Fibroblast of lung (primary cell): ENCODE data around the gene WASL. TPM values are rescaled to one million over a fixed set of nuclear protein-coding genes. Genes with fewer than 3 reads are reported as not detected.
A peak's percentile ranks its signal among the peaks of the same experiment; 100 is the strongest.

Experiments
- DNase-seq, 2 donors: peaks; one replicate each; pipeline versions ENCODE4 v3.0.0 to v3.0.0-alpha.2; 2010; ENCODE audit warnings: low read depth in 2 of 2
- H2AFZ ChIP-seq: 2 replicates; pipeline ENCODE4 v1.5.1; 2012; ENCODE audit warnings: low read length, control low read depth, inconsistent platforms
- H3K27ac ChIP-seq: 2 replicates; pipeline ENCODE4 v1.5.1; 2011; ENCODE audit warnings: low read length, control low read depth; ENCODE audit not compliant: insufficient read depth
- H3K27me3 ChIP-seq: 2 replicates; pipeline ENCODE4 v1.5.1; 2011; ENCODE audit warnings: mild to moderate bottlenecking, low read length; ENCODE audit not compliant: control insufficient read depth, insufficient read depth
- H3K36me3 ChIP-seq: 2 replicates; pipeline ENCODE4 v1.5.1; 2011; ENCODE audit warnings: low read length; ENCODE audit not compliant: control insufficient read depth, insufficient read depth
- H3K4me1 ChIP-seq: 2 replicates; pipeline ENCODE4 v1.5.1; 2011; ENCODE audit warnings: low read length; ENCODE audit not compliant: control insufficient read depth, insufficient read depth; ENCODE audit errors: extremely low read depth
- H3K4me2 ChIP-seq: 2 replicates; pipeline ENCODE4 v1.5.1; 2011; ENCODE audit warnings: low read length, control low read depth; ENCODE audit not compliant: insufficient read depth; ENCODE audit errors: extremely low read depth
- H3K4me3 ChIP-seq, 4 experiments: fragments of 200-600 bp in 1 of 4; sonication (generic) in 1 of 4; replicated peaks in 1 of 4; 2 replicates each; pipeline ENCODE4 v1.5.1; 2011 to 2016; ENCODE audit warnings: low read length in 4 of 4, low read depth in 3 of 4, mild to moderate bottlenecking in 3 of 4, control low read depth in 2 of 4, inconsistent platforms in 1 of 4, mixed read lengths in 1 of 4; ENCODE audit not compliant: insufficient read depth in 1 of 4; ENCODE audit errors: control extremely low read depth in 1 of 4
- H3K79me2 ChIP-seq: 2 replicates; pipeline ENCODE4 v1.5.1; 2012; ENCODE audit warnings: mild to moderate bottlenecking, low read length, inconsistent platforms; ENCODE audit not compliant: control insufficient read depth, insufficient read depth
- H3K9ac ChIP-seq: 2 replicates; pipeline ENCODE4 v1.5.1; 2011; ENCODE audit warnings: mild to moderate bottlenecking, low read length, control low read depth; ENCODE audit not compliant: insufficient read depth
- H3K9me3 ChIP-seq: 2 replicates; pipeline ENCODE4 v1.5.1; 2012; ENCODE audit warnings: low read depth, low read length; ENCODE audit not compliant: control insufficient read depth, insufficient read depth
- H4K20me1 ChIP-seq: 2 replicates; pipeline ENCODE4 v1.5.1; 2011; ENCODE audit warnings: low read length; ENCODE audit not compliant: control insufficient read depth, insufficient read depth; ENCODE audit errors: extremely low read depth
- EZH2 ChIP-seq: IDR thresholded peaks from 2 replicates; pipeline ENCODE4 v1.5.1; 2012; ENCODE audit warnings: low read length, control low read depth, mild to moderate bottlenecking; ENCODE audit errors: missing control alignments
- polyA plus RNA-seq, 2 donors: library from polyadenylated mRNA; depleted of rRNA in 1 of 2; stranded (reverse) in 1 of 2; unstranded in 1 of 2; fragments of >200 nt; gene quantifications; 2 replicates each; pipeline ENCODE4 v1.2.1, GENCODE V29; 2011 to 2012; ENCODE audit warnings: missing spikeins in 1 of 2
- total RNA-seq: library from RNA; depleted of rRNA; stranded (reverse); fragments of >200 nt; gene quantifications from 2 replicates; pipeline ENCODE4 v1.2.1, GENCODE V29; 2014
- TF ChIP-seq, protein P1 (sequence below), 2 donors: IDR thresholded peaks in 1 of 2; conservative IDR thresholded peaks in 1 of 2; 1 replicate in 1 of 2; 2 replicates in 1 of 2; pipeline ENCODE4 v1.5.1; 2011 to 2012; ENCODE audit warnings: low read length in 2 of 2, control low read depth in 1 of 2, inconsistent platforms in 1 of 2, low read depth in 1 of 2, mild to moderate bottlenecking in 1 of 2

WASL gene
- total and polyA plus RNA-seq, 2 donors (not counting 1 experiment from before 2014, with no cell fraction given) = 15.4 to 21.0 TPM

DNA sequence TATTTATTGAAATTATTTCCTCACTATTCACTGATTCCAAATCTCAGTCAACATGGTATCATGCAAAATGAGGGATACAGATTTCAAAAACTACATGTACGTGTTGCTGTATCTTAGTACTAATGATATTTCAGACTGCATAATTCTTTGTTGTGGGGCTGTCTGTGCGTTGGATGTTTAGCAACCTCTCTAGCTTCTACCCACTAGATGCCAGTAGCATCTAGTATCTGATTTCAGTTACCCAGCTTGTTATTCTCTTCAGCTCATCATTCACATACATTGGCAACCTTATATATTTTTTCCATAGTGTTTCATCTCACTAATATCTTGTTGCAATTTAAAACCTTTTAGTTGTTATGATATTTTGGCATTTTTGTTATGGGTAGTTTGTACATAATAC, 22.5 kb upstream of the WASL start:
- Histone ChIP-seq H3K9ac (no peak overlapping the region), H3K36me3 (no peaks in the 10 kb centered on the region), H3K9me3 (no peaks in the 10 kb centered on the region), H3K4me1 (no peaks in the 10 kb centered on the region), H2AFZ (no peak overlapping the region), H4K20me1 (peaks cover 2% of the 10 kb centered on the region), H3K4me2 (no peak overlapping the region), H3K79me2 (no peaks in the 10 kb centered on the region), H3K27me3 (no peaks in the 10 kb centered on the region), H3K4me3 (no peak overlapping the region), H3K27ac (no peak overlapping the region)
- no peak for DNase-seq
- TF ChIP-seq, protein P1, sequence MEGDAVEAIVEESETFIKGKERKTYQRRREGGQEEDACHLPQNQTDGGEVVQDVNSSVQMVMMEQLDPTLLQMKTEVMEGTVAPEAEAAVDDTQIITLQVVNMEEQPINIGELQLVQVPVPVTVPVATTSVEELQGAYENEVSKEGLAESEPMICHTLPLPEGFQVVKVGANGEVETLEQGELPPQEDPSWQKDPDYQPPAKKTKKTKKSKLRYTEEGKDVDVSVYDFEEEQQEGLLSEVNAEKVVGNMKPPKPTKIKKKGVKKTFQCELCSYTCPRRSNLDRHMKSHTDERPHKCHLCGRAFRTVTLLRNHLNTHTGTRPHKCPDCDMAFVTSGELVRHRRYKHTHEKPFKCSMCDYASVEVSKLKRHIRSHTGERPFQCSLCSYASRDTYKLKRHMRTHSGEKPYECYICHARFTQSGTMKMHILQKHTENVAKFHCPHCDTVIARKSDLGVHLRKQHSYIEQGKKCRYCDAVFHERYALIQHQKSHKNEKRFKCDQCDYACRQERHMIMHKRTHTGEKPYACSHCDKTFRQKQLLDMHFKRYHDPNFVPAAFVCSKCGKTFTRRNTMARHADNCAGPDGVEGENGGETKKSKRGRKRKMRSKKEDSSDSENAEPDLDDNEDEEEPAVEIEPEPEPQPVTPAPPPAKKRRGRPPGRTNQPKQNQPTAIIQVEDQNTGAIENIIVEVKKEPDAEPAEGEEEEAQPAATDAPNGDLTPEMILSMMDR (conservative IDR thresholded peaks at IDR 0.05 in 1 of 2, IDR thresholded peaks at IDR 0.05 in 1 of 2; ENCODE audit: low read depth in 1 of 2, low read length in 2 of 2) = no peak
- no peak for TF ChIP-seq EZH2

DNA sequence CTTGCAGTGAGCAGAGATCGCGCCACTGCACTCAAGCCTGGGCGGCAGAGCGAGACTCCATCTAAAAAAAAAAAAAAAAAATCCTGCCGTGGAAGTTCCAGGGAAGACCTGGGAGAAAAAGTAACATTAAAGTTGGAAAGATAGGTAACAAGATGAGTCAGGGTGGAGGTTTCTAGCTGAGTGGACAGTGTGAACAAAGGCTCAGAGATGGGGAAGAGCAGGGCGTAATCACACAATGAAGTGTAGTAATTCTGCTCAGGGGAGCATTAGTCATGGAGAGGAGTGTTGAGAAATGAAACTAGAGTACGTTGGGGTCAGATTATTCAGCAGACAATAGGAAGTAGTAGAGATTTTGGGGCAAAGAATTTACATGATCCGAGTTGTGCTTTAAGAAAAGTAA, 21.6 kb upstream of the WASL start:
- H3K9me3 ChIP-seq = no peaks in the 10 kb centered on the region
- H3K27ac ChIP-seq = no peak overlapping the region
- no peak overlapping the region for H2AFZ ChIP-seq
- peak; percentile 34 to 71 for DNase-seq
- peaks cover 2% of the 10 kb centered on the region for H4K20me1 ChIP-seq
- H3K4me1 ChIP-seq = no peaks in the 10 kb centered on the region
- no peak overlapping the region for H3K4me3 ChIP-seq
- H3K36me3 ChIP-seq = no peaks in the 10 kb centered on the region
- H3K9ac ChIP-seq = no peak overlapping the region
- no peaks in the 10 kb centered on the region for H3K79me2 ChIP-seq
- TF ChIP-seq EZH2 = no peak
- TF ChIP-seq, protein P1 (conservative IDR thresholded peaks at IDR 0.05 in 1 of 2, IDR thresholded peaks at IDR 0.05 in 1 of 2; ENCODE audit: low read depth in 1 of 2, low read length in 2 of 2) = no peak
- H3K27me3 ChIP-seq = no peaks in the 10 kb centered on the region
- no peak overlapping the region for H3K4me2 ChIP-seq

DNA sequence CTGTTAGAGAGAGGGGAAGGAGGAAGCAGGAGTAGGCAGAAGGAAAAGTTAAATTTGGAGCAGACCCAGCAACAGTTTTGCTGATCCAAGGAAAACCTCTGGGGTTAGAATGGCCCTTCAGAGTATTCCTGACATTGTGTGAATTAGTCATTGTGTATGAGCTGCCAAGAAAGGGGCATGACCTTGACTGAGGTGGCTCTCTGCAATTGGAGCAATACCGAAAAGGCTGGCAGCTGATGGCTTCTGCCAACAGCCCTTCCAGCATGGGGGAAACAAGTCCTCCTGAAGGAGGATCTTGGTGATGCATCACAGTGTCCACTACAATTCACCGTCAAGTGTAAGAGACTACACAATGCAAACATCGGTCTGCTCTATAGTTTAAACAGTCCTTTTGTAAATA, 20.6 kb upstream of the WASL start:
- no peaks in the 10 kb centered on the region for H3K36me3 ChIP-seq
- no peaks in the 10 kb centered on the region for H3K79me2 ChIP-seq
- H4K20me1 ChIP-seq = peaks cover 2% of the 10 kb centered on the region
- no peaks in the 10 kb centered on the region for H3K27me3 ChIP-seq
- H3K9ac ChIP-seq = no peak overlapping the region
- no peak overlapping the region for H3K27ac ChIP-seq
- H2AFZ ChIP-seq = no peak overlapping the region
- H3K9me3 ChIP-seq = no peaks in the 10 kb centered on the region
- no peaks in the 10 kb centered on the region for H3K4me1 ChIP-seq
- no peak overlapping the region for H3K4me2 ChIP-seq
- TF ChIP-seq, protein P1 (conservative IDR thresholded peaks at IDR 0.05 in 1 of 2, IDR thresholded peaks at IDR 0.05 in 1 of 2; ENCODE audit: low read depth in 1 of 2, low read length in 2 of 2) = no peak
- TF ChIP-seq EZH2 = no peak
- peak; percentile 70 to 76 for DNase-seq
- H3K4me3 ChIP-seq = no peak overlapping the region
